ENCODE data around the gene PKN1.

The PKN1 gene

DNA sequence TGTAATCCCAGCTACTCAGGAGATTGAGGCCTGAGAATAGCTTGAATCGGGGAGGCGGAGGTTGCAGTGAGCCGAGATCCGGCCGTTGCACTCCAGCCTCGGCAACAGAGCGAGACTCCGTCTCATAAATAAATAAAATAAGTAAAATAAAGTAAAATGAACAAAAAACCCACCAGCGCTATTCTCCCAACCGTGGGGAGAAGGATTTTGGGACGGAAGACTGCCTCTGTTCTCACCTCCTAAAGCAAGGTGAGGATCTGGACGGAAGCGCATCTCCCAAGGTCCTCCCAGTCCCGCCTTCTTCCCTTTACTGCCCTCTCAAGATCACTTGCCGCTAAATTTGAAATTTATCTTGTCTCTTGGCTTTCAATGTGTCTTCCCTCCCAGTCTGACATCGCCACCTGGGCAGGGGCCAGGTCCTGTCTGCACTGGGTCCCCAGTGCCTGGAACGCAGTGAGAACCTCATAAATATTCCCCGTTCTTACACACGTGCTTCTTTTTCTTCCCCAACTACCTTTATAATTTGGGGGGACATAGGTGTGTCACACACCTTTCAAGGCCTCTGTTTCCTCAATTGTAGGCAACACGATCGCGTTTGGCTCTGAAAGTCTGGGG lies 86.2 kb downstream of the PKN1 start:
- peaks cover 20% of the 10 kb centered on the region for H3K36me3 Mint-ChIP-seq
- H3K4me1 Mint-ChIP-seq: peaks cover 74% of the 10 kb centered on the region
- no peaks in the 10 kb centered on the region for H3K9me3 Mint-ChIP-seq
- no peaks in the 10 kb centered on the region for H3K27me3 Mint-ChIP-seq
- H3K27ac Mint-ChIP-seq: peak overlapping the region; percentile 95
- H3K4me3 Mint-ChIP-seq: peak overlapping the region; percentile 85

GRCh38 chr19:14519860-14520407 lies 86.8 kb downstream of the PKN1 start:
- Mint-ChIP-seq H3K36me3 (peaks cover 16% of the 10 kb centered on the region), H3K4me3 (peak overlapping the region; percentile 85), H3K4me1 (peaks cover 68% of the 10 kb centered on the region), H3K27ac (peak overlapping the region; percentile 95), H3K9me3 (no peaks in the 10 kb centered on the region), H3K27me3 (no peaks in the 10 kb centered on the region)

DNA sequence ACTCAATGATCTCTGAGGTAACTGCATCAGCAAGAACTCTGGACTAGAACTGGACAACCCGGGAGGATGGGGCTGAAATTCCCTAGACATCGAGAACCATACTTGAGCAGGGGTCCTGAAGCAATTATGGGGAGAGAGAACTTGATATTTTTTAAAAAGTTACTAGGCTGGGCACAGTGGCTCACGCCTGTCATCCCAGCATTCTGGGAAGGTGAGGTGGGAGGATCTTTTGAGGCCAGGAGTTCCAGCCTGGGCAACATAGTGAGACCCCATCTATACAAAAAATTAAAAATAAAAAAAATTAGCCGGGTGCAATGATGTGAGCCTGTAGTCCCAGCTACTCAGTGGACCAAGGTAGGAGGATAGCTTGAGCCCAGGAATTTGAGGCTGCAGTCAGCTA lies 87.4 kb downstream of the PKN1 start:
- Mint-ChIP-seq H3K9me3 (no peaks in the 10 kb centered on the region), H3K36me3 (peaks cover 13% of the 10 kb centered on the region), H3K27ac (peak overlapping the region; percentile 95), H3K4me1 (peaks cover 67% of the 10 kb centered on the region), H3K27me3 (no peaks in the 10 kb centered on the region), H3K4me3 (no peak overlapping the region)

Measured in activated naive CD4-positive, alpha-beta T cell treated with anti-CD3 and anti-CD28 coated beads, Interleukin-2, amount 50 U/mL, for 24 hours (primary cell).